GM12874 (cell line): ENCODE results near the gene PPP1R3A.

Source experiments
- CTCF ChIP-seq: IDR thresholded peaks from 2 replicates; pipeline ENCODE4 v1.5.1; 2011; ENCODE audit warnings: low read depth, mild to moderate bottlenecking, control low read depth, low read length, moderate library complexity; ENCODE audit not compliant: insufficient read depth

The PPP1R3A gene

DNA sequence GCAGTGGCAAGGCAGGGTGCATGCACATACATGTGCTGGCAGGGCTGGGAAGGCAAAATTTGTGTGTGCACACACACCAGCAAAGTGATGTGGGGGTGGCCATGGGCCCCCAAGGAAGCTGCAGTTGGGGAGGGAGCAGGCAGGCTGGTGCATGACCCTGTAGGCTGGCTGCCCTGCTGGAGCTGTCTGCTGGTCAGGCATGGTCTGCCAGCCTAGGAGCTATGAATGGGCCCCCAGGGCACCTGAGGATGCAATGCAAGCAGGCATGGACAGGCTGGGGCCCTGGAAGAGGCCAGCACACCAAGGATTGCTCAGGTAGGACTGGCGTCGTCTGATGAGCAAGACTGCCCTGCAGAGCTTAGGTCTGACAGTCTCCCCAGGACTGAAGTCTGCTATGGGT, 18.2 kb upstream of the PPP1R3A start:
- no peak for TF ChIP-seq CTCF

- TF ChIP-seq CTCF, result no peak
Measured at GRCh38 chr7:113936535-113936934, 17.7 kb upstream of the PPP1R3A start.

GRCh38 chr7:113928112-113928511, 9.3 kb upstream of the PPP1R3A start:
- TF ChIP-seq CTCF, result no peak

DNA sequence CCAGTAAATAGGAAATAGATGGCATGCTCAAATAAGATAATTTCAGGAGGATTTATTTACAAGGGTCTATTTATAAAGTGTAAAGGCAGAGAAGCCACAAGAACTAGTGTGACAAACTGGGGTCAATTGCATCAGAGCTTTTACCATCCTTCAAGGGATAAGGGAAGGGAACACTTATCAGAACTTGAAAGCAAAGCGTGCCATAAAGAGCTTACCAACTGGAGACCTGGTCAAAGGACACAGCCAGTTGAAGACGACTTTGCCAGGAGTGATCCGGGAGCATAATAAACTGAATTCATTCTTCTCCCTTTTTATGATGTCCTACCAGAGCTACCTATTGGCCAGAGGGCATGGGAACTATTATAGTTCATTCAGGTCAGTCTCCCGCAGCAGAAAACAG, 3.2 kb upstream of the PPP1R3A start:
- no peak for TF ChIP-seq CTCF

GRCh38 chr7:113921363-113921762, 2.6 kb upstream of the PPP1R3A start:
- no peak for TF ChIP-seq CTCF

DNA sequence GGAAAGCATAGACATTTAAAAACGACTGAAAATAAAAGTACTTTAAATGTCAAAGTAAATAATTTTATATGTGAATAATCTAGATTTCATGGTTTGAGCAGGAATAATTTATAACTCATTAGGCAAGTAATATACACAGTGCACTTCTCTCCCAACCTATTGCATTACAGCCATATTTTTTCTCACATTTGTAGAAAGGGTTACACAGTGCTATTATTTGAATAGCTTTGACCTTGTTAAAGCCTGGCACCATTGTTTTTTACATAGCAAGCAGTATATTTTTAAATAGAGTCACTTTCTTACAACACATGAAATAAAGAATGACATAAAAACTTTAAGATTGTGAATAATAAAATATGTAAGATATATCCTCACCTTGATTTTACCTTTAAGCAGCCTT, 969 bp downstream of the PPP1R3A start:
- TF ChIP-seq CTCF, result no peak

DNA sequence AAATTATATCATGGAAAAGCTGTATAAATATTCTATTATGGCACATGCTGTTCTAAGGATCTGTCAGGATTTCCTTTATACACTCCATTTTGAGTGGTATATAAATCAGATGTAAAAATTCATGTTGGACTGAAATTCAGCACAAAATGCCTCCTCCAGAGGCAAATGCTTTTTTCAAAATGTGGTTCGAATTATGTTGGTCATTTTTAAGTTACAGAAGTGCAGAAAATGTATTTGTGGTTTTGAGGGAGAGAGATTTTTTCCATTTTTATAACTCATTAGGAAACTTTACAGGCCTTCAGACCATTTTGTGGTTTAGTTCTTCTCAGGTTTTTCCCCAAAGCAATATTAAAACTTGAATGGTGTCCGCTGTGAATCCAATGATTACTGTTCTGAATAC, 2.9 kb downstream of the PPP1R3A start:
- no peak for TF ChIP-seq CTCF

GRCh38 chr7:113912876-113913275, 5.9 kb downstream of the PPP1R3A start:
- no peak for TF ChIP-seq CTCF
